HFF-Myc (cell line): ENCODE data around the gene XPNPEP1.
A peak's percentile ranks its signal among the peaks of the same experiment; 100 is the strongest.

Source experiments
- DNase-seq: peaks from one replicate; pipeline ENCODE4 v3.0.0-alpha.2; 2011; ENCODE audit warnings: low read depth; ENCODE audit errors: extremely low read depth
- H3K4me3 ChIP-seq: replicated peaks from 2 replicates; pipeline ENCODE4 v1.5.1; 2011; ENCODE audit warnings: low read depth, mild to moderate bottlenecking, control low read depth, low read length
- TF ChIP-seq, protein P1 (sequence below): IDR thresholded peaks from 2 replicates; pipeline ENCODE4 v1.5.1; 2012; ENCODE audit warnings: mild to moderate bottlenecking, low read depth, low read length, control low read depth; ENCODE audit errors: missing control alignments

Gene XPNPEP1

DNA sequence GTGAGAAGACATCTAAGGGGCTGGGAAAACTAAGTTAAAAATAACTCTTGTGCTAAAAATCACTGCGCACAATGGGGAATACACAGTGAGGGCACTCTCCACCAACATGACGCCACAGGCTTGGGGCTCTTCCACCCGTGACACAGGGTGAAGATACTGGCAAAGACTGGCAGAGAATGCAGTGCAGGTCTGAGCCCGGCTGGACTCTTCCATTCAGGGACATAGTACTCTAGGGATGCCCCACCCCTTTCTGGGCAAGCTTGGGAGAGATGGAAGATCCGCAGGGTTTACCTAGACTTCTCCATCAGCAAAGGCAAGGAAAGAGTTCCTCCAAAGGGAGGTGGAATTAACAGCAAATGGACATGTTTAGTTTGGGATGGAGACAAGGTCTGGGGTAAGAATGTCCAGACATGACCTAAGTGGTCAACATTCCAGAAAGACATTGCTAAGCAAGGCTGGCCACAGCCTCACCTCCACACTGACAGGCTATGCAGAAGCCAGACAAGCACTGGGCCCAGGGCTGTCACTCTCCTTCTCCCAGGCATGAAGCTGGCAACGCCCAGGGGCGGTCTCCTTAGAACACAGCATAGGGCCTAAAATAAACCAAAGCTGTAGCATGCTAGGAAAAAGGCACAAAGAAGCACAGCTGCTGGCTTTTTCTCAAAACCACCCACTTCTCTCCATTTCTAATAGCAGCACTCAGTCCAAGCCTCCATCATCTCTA is 28.1 kb downstream of the XPNPEP1 start:
- TF ChIP-seq, protein P1, sequence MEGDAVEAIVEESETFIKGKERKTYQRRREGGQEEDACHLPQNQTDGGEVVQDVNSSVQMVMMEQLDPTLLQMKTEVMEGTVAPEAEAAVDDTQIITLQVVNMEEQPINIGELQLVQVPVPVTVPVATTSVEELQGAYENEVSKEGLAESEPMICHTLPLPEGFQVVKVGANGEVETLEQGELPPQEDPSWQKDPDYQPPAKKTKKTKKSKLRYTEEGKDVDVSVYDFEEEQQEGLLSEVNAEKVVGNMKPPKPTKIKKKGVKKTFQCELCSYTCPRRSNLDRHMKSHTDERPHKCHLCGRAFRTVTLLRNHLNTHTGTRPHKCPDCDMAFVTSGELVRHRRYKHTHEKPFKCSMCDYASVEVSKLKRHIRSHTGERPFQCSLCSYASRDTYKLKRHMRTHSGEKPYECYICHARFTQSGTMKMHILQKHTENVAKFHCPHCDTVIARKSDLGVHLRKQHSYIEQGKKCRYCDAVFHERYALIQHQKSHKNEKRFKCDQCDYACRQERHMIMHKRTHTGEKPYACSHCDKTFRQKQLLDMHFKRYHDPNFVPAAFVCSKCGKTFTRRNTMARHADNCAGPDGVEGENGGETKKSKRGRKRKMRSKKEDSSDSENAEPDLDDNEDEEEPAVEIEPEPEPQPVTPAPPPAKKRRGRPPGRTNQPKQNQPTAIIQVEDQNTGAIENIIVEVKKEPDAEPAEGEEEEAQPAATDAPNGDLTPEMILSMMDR = no peak
- DNase-seq = no peak
- no peak overlapping the region for H3K4me3 ChIP-seq

- no peak for DNase-seq
- H3K4me3 ChIP-seq = no peak overlapping the region
- TF ChIP-seq, protein P1 = no peak
These were observed 28.8 kb downstream of the XPNPEP1 start for GRCh38 chr10:109894516-109894915.

DNA sequence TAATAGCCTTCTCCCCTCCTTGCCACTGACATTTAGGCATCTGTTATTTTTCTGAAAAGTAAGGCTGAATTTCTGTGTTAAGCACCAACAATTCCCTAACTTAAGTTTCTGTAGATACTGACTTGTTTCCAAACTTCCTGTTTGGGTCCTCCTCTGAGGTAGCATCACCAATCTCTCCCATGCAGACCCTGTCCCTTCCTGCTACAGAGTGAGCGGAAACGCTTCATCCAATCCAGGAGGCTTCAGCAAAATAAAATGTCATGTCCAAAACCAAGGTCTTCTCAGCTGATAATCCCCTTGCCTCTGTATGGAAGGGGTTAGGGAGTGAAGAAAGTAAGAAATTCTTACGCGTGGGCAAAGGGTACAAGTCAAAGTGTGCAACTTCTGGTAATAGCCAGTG is 29.9 kb downstream of the XPNPEP1 start:
- no peak overlapping the region for H3K4me3 ChIP-seq
- no peak for DNase-seq
- TF ChIP-seq, protein P1 = no peak

GRCh38 chr10:109892931-109893330 is 30.4 kb downstream of the XPNPEP1 start:
- TF ChIP-seq, protein P1 = no peak
- DNase-seq = peak; percentile 48
- H3K4me3 ChIP-seq = no peak overlapping the region

- DNase-seq = no peak
- TF ChIP-seq, protein P1 = no peak
These were observed 31.2 kb downstream of the XPNPEP1 start for GRCh38 chr10:109892117-109892516.

DNA sequence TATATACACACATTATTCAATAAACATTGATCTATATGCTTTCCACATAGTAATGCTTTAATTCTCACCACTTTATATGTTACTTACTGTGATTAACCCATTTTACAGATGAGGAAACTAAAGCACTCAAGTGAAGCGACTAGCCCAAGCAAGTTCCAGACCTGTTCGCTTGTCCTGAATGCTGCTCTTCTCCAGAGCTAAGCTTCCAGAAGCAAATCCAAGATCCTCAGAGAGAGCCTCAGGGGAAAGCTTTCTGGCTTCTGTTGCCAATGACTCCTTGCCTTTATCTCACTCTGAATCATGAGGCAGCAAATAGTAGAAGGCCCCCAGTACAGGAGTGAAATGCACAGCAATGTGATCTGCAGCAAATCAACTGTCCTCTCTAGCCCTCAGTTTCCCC is 32.2 kb downstream of the XPNPEP1 start:
- DNase-seq = no peak
- TF ChIP-seq, protein P1 = no peak
- no peak overlapping the region for H3K4me3 ChIP-seq

More at GRCh38 chr10:109892117-109892516, 31.2 kb downstream of the XPNPEP1 start:
- H3K4me3 ChIP-seq = no peak overlapping the region

DNA sequence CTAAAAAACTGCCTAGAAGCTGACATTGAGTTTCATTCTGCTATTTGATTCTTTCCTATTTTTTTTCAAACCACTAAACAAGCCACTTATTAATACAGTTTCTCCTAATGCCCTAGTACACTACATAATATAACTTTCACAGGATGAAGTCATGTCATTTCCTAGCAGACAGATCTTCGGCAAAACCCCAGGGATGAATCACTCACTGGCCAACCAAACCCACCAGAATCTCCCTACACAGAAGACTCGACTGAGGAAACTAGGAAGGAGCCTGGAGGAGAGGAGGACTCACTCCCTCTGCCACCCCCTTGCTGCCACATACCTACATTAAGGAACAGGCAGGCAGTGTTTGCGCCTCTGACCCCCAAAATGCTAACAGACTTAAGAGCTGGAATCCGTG is 33.4 kb downstream of the XPNPEP1 start:
- TF ChIP-seq, protein P1 = no peak
- H3K4me3 ChIP-seq = no peak overlapping the region
- DNase-seq = peak; percentile 38
